OCI-M2 (cell line): ENCODE results near the gene ERRFI1.
"Not testable (repeated sequence)": the region's sequence is repeated elsewhere in the genome, so short reads cannot be mapped to it uniquely, and the experiment has no call there.

Experiments used
- DNase-seq: peaks from one replicate; lab custom pipeline; 2025; ENCODE audit not compliant: unreplicated experiment; lab: John Stamatoyannopoulos, UW

ERRFI1 gene, protein sequence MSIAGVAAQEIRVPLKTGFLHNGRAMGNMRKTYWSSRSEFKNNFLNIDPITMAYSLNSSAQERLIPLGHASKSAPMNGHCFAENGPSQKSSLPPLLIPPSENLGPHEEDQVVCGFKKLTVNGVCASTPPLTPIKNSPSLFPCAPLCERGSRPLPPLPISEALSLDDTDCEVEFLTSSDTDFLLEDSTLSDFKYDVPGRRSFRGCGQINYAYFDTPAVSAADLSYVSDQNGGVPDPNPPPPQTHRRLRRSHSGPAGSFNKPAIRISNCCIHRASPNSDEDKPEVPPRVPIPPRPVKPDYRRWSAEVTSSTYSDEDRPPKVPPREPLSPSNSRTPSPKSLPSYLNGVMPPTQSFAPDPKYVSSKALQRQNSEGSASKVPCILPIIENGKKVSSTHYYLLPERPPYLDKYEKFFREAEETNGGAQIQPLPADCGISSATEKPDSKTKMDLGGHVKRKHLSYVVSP

DNA sequence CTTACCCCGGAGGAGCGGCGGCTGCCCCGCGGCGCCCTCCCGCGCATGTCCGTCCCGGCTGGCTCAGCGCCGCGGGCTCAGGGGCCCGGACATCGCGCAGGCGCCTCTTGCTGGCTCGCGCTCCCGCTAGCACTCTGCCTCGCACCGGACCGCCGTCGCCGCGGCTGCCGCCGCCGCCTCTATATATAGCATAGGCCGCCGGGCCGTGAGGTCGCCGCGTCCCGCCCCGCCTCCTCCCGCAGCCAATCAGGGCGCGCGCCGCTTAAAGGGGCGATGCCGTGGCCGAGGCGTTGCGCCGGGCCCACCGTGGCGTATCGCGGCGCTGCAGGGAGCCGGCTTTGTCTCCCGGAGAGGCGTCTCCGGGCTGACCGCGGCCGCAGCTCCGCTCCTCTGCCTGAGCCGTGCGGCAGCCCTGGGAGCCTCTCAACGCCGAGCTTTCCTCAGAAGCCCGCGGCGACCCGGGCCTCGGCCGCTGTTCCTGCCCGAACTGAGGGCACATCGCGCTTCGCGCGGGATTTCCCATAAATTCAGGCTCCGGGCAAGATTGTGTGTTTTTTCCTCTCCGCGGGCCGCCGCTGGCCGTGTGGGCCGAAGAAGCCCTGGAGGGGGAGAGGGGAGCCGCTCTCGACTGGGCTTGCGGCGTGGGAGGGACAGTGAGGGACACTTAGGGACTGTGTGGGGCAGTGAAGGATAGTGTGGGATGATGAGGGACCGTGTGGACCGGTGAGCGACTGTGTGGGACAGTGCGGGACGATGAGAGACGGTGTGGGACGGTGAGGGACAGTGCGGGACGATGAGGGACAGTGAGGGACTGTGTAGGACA lies at the start of gene ERRFI1:
ERRFI1 (minus strand) TSS at position 157 of the 823 bp plus-strand sequence. CDS start 10,690 bp downstream, outside the sequence.
- DNase-seq, result peak; percentile 34

DNA sequence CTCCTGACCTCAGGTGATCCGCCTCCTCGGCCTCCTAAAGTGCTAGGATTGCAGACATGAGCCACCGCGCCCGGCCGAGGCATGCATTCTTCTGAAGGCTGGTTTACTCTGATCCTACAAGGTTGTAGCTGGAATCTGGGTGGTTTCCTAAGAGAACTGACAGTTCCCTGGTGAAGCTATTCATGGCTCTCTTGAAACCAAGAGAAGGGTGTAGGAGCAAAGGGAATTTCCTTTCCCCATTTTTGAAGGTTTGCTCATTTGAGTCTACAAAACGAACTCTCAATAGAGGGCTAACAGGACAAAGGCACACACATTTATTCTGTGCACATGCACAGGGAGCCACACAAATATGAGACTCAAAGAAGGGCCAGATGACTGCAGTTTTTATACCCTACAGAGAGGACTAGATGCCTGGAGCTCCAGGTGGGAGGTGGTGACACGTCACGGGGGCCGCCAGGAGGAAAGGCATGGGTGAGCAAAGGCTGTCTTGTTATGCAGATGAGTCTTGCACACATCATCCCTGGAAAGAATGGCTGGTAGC lies 49.5 kb upstream of the ERRFI1 start:
- no peak for DNase-seq

DNA sequence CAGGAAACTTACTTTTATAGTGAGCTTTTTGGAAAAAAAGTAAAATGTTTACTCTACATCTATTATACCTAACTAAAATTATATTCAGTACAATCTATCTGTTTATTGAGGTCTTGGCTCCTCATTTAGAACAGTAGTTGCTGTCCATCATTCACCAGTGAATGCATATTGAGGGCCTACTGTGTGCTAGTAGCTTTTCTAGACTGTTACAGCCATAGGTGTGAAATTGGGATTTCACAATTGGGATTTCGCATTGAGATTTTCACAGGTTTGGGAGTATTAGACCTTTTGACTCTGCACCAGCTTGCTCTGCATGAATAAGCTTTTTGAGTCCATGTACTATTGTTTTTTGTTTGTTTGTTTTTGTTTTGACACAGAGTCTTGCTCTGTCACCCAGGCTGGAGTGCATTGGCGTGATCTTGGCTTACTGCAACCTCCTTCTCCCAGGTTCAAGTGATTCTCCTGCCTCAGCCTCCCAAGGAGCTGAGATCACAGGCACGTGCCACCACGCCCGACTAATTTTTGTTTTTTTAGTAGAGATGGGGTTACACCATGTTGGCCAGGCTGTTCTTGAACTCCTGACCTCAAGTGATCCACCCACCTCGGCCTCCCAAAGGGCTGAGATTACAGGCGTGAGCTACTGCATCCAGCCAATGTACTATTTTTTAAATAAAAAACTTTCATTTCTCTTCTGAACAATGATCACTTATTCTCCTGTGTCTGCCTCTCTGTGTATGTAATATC lies 47.2 kb upstream of the ERRFI1 start:
- no peak for DNase-seq

DNA sequence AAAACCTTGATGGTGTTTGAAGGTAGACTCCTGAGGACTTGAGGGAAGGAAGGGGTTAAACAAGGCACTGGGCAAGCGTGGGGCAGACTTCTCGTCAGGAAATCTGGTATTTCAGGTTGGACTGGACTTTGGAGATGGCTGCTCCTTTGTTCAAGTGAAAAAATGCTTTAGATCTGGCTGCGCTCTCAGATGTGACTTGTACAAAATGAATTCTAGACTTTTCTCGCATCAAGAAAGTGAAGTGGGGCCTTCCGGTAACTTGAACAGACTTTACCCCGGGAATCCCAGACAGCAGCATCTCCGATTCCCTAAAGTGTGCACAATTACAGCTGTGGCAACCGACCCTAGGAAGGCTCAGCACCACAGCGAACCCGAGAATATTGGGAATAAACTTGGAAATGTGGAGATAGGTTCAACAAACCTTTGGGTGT lies 44.3 kb upstream of the ERRFI1 start:
- no peak for DNase-seq

DNA sequence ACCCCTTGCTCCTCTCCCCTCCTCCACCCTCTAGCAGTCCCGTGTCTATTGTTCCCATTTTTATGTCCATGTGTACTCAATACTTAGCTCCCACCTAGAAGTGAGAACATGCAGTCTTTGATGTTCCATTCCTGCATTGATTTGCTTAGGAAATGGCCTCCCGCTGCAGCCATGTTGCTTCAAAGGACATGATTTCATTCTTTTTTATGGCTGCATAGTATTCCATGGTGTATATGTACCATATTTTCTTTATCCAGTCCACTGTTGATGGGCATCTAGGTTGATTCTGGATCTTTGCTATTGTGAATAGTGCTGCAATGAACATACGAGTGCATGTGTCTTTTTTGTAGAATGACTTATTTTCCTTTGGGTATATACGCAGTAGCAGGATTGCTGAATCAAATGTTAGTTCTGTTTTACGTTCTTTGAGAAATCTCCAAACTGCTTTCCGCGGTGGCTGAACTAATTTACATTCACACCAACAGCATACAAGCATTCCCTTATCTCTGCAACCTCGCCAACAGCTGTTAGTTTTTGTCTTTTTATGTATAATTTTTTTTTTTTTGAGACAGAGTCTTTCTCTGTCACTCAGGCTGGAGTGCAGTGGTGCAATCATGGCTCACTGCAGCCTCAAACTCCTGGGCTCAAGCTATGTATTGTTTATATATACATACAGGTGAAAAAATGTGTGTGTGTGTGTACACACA lies 43.7 kb upstream of the ERRFI1 start:
- not testable (repeated sequence) for DNase-seq

GRCh38 chr1:8065369-8065768 lies 39.3 kb upstream of the ERRFI1 start:
- no peak for DNase-seq

GRCh38 chr1:8063298-8064036 lies 37.4 kb upstream of the ERRFI1 start:
- no peak for DNase-seq

DNA sequence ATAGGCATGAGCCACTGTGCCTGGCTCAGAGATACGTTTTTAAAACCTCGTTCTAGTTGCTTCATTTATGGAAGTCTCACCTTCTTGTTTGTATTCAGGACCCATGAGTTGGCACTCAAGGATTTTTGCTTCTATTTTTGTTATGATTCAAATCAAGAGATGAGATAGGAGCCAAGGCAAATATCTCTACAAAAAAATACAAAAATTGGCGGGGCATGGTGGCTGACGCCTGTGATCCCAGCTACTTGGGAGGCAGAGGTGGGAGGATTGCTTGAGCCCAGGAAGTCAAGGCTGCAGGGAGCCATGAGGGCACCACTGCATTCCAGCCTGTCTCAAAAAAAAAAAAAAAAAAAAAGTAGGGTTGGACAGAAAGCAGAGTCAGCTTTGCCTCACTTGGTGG lies 36.8 kb upstream of the ERRFI1 start:
- DNase-seq, result no peak

DNA sequence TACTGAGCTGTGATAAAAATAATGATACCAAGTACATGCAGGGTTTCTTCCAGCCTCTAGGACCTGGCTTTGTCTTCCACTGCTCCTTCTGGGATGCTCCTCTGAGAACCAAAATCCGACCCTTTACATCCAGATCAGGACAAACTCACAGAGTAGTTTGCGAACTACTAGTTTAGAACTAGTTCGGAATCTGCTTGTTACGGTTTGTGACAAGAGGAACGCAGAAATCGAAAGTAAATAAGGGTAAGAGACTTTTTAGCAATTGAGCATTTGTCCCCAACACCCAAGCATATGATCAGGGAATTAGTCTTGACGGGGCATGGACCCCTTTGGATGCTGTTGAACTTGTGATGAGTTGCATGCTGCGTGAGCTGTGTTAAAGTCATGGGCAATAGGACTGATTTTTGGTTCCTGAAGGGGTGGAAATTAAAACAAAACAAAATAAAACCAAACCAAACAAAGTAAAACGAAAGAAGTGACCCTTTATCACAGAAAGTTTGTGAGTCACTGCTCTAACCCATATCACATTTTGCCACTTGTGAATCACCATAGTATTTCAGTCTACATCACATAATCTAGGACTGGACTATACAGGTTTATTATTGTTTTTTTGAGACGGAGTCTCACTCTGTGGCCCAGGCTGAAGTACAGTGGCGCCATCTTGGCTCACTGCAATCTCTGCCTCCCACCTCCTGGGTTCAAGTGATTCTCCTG lies 35.7 kb upstream of the ERRFI1 start:
- no peak for DNase-seq

GRCh38 chr1:8061210-8061609 lies 35.1 kb upstream of the ERRFI1 start:
- no peak for DNase-seq

DNA sequence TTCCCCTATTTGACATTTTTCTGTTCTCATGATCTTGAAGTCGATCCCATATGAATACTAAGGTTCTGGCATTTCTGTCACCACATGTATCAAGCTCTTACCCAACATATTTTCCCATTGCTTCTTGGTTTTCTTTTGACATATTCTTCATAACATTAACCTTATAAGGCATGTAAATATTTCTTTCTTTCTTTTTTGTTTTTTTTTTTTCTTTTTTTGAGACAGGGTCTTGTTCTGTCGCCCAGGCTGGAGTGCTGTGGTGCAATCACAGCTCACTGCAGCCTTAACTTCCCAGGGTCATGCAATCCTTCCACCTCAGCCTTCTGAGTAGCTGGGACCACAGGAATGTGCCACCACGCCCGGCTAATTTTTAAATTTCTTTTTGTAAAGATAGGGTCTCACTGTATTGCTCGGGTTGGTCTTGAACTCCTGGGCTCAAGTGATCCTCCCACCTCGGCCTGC lies 33.1 kb upstream of the ERRFI1 start:
- DNase-seq, result no peak

- DNase-seq, result not testable (repeated sequence)
Measured at GRCh38 chr1:8057779-8058178, 31.7 kb upstream of the ERRFI1 start.

DNA sequence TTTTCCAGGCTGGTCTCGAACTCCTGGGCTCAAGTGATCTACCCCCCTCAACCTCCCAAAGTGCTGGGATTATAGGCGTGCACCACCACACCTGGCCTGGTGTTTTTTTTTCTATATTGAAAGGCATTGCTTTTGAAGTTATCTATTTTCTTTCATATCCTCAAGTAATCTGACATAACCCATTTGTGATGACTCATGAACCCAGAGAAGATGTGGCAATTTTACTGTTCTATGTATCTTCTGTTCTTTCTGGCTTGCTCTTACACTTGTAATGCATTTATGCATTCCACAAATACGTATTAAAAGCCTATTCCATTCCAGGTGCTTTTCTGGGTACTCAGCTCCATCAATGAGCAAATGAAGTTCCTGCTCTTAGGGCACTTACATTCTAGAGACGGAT lies 29.9 kb upstream of the ERRFI1 start:
- no peak for DNase-seq

- no peak for DNase-seq
Measured at GRCh38 chr1:8053878-8054567, 27.9 kb upstream of the ERRFI1 start.

GRCh38 chr1:8051650-8052049 lies 25.5 kb upstream of the ERRFI1 start:
- no peak for DNase-seq

- not testable (repeated sequence) for DNase-seq
Measured at GRCh38 chr1:8049229-8049628, 23.1 kb upstream of the ERRFI1 start.

DNA sequence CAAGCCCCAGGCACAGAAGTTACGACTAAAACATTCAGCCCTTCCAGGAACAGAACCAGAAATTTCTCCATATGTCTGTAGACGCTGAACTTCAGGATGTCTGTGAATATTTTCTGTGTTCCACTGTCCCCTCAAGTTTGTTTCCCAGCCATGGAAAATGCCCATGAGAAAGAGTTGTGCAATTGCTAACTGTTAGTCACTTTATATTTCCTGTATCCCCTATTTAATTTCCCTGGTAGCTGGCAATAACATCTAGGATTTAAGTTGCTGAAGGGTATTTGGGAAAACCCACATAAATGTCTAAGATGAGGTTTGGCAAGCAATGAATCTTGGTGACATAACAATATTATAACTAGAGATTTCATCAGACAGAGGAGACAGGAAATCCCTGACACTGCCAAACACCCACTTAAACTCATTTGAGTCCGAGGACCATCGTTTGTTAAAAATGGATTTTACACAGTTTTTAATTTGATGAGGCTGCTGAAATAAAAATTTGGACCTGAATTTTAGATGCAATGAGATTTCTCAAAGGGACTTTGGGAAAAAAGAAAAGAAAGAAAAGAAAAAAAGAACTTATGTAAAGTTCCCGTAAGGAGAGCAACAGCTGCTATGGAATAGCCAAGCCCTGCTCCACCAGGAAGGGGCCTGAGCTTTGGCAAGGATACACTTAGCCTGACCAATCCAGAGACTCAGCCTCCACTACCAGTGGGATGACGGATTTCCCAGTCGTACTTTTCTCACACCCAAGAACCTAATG lies 21.8 kb upstream of the ERRFI1 start:
- DNase-seq, result no peak

DNA sequence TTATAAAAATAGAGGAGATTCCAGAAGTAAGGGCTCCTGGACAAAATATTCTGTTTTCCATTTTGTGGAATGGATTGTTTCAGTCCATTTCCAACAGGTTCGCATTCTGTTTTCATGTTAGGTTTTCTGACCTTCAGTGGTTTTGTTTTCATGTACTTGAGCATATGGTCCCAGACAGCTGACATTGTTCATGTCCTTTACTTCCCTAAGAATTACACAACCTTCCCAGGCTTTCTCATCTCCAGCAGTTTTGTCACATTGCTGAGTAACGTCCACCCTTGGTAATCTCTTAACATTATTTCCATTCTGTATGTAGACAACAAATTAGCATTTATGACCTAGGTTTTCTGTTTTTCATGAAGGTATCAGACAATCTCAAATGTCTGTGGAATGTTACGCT lies 21.0 kb upstream of the ERRFI1 start:
- DNase-seq, result no peak
